Parathyroid adenoma (tissue), 2 donors: ENCODE measurements around the gene FBLN2.

ENCODE experiments used
- H2AFZ ChIP-seq: fragments of 300-600 bp; sonication (generic); one replicate; pipeline ENCODE4 v1.7.0; 2017; ENCODE audit warnings: antibody characterized with exemption, mild to moderate bottlenecking
- H3K27ac ChIP-seq: fragments of 300-600 bp; sonication (generic); one replicate; pipeline ENCODE4 v1.7.0; 2017
- H3K27me3 ChIP-seq: fragments of 300-600 bp; sonication (generic); one replicate; pipeline ENCODE4 v1.7.0; 2017; ENCODE audit warnings: low read length; ENCODE audit not compliant: control insufficient read depth, insufficient read depth
- H3K36me3 ChIP-seq: fragments of 300-600 bp; sonication (generic); one replicate; pipeline ENCODE4 v1.7.0; 2017; ENCODE audit warnings: low read length; ENCODE audit not compliant: control insufficient read depth, insufficient read depth
- H3K4me1 ChIP-seq: fragments of 300-600 bp; sonication (generic); one replicate; pipeline ENCODE4 v1.7.0; 2017; ENCODE audit warnings: control low read depth
- H3K4me2 ChIP-seq: fragments of 300-600 bp; sonication (generic); one replicate; pipeline ENCODE4 v1.7.0; 2017; ENCODE audit warnings: low read length
- H3K4me3 ChIP-seq: fragments of 300-600 bp; sonication (generic); one replicate; pipeline ENCODE4 v1.7.0; 2017; ENCODE audit warnings: low read depth, low read length
- H3K79me2 ChIP-seq: fragments of 300-600 bp; sonication (generic); one replicate; pipeline ENCODE4 v1.7.0; 2017; ENCODE audit warnings: control low read depth
- H3K9ac ChIP-seq: fragments of 300-600 bp; sonication (generic); one replicate; pipeline ENCODE4 v1.7.0; 2017; ENCODE audit warnings: mild to moderate bottlenecking
- H3K9me3 ChIP-seq: fragments of 300-600 bp; sonication (generic); one replicate; pipeline ENCODE4 v1.7.0; 2017; ENCODE audit warnings: low read length; ENCODE audit not compliant: control insufficient read depth
- CTCF ChIP-seq: fragments of 300-600 bp; sonication (generic); IDR thresholded peaks from one replicate; pipeline ENCODE4 v1.7.0; 2017; ENCODE audit warnings: antibody characterized with exemption, mild to moderate bottlenecking
- donor health status: primary hyperparathyroidism.

FBLN2 gene

GRCh38 chr3:13550791-13551360 is 2.0 kb downstream of the FBLN2 start:
- Histone ChIP-seq H3K79me2 (no peaks in the 10 kb centered on the region), H3K4me2 (no peak overlapping the region), H3K4me3 (no peak overlapping the region), H3K4me1 (no peaks in the 10 kb centered on the region), H3K27ac (no peak overlapping the region), H3K9me3 (no peaks in the 10 kb centered on the region), H2AFZ (no peak overlapping the region), H3K27me3 (no peaks in the 10 kb centered on the region), H3K36me3 (no peaks in the 10 kb centered on the region), H3K9ac (no peak overlapping the region)
- TF ChIP-seq CTCF = no peak

- no peak overlapping the region for H3K27ac ChIP-seq
- H3K4me2 ChIP-seq = no peak overlapping the region
- no peak overlapping the region for H3K4me3 ChIP-seq
- no peaks in the 10 kb centered on the region for H3K9me3 ChIP-seq
- no peaks in the 10 kb centered on the region for H3K4me1 ChIP-seq
- no peaks in the 10 kb centered on the region for H3K36me3 ChIP-seq
- H3K79me2 ChIP-seq = no peaks in the 10 kb centered on the region
- no peak for TF ChIP-seq CTCF
- H2AFZ ChIP-seq = no peak overlapping the region
- H3K9ac ChIP-seq = no peak overlapping the region
- H3K27me3 ChIP-seq = no peaks in the 10 kb centered on the region
Measured at GRCh38 chr3:13552857-13553652, 4.1 kb downstream of the FBLN2 start.

- Histone ChIP-seq H3K27ac (no peak overlapping the region), H3K36me3 (no peaks in the 10 kb centered on the region), H3K4me3 (no peak overlapping the region), H2AFZ (no peak overlapping the region), H3K9me3 (no peaks in the 10 kb centered on the region), H3K4me2 (no peak overlapping the region), H3K4me1 (no peaks in the 10 kb centered on the region), H3K79me2 (no peaks in the 10 kb centered on the region), H3K9ac (no peak overlapping the region), H3K27me3 (no peaks in the 10 kb centered on the region)
- no peak for TF ChIP-seq CTCF
Measured at GRCh38 chr3:13553686-13554085, 4.8 kb downstream of the FBLN2 start.

- Histone ChIP-seq H3K27ac (no peak overlapping the region), H3K4me3 (no peak overlapping the region)
- TF ChIP-seq CTCF = no peak
Measured at GRCh38 chr3:13555753-13556152, 6.8 kb downstream of the FBLN2 start.

GRCh38 chr3:13556207-13556606 is 7.3 kb downstream of the FBLN2 start:
- Histone ChIP-seq H3K9me3 (no peaks in the 10 kb centered on the region), H3K4me1 (no peaks in the 10 kb centered on the region), H3K36me3 (no peaks in the 10 kb centered on the region), H3K79me2 (no peaks in the 10 kb centered on the region), H3K27ac (no peak overlapping the region), H3K4me2 (no peak overlapping the region), H3K4me3 (no peak overlapping the region), H3K9ac (no peak overlapping the region), H3K27me3 (no peaks in the 10 kb centered on the region), H2AFZ (no peak overlapping the region)
- no peak for TF ChIP-seq CTCF

More at GRCh38 chr3:13555753-13556152, 6.8 kb downstream of the FBLN2 start:
- Histone ChIP-seq H3K27me3 (no peaks in the 10 kb centered on the region), H3K9me3 (no peaks in the 10 kb centered on the region), H2AFZ (no peak overlapping the region), H3K79me2 (no peaks in the 10 kb centered on the region), H3K36me3 (no peaks in the 10 kb centered on the region), H3K4me2 (no peak overlapping the region), H3K4me1 (no peaks in the 10 kb centered on the region), H3K9ac (no peak overlapping the region)
